ENCODE results near the gene SCYGR7.
"Not testable (repeated sequence)": the region's sequence is repeated elsewhere in the genome, so short reads cannot be mapped to it uniquely, and the experiment has no call there.

DNA sequence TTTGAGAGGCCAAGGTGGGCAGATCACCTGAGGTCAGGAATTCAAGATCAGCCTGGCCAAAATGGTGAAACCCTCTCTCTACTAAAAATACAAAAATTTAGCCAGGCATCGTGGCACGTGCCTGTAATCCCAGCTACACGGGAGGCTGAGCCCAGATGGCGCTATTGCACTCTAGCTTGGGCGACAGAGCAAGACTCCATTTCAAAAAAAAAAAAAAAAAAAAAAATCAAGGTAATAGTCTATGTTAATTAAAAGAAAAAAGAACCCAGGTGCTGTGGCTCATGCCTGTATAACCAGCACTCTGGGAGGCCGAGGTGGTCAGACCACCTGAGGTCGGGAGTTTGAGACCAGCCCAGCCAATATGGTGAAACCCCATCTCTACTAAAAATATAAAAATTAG lies 12.6 kb downstream of the SCYGR7 start:
- TF ChIP-seq, protein P1, sequence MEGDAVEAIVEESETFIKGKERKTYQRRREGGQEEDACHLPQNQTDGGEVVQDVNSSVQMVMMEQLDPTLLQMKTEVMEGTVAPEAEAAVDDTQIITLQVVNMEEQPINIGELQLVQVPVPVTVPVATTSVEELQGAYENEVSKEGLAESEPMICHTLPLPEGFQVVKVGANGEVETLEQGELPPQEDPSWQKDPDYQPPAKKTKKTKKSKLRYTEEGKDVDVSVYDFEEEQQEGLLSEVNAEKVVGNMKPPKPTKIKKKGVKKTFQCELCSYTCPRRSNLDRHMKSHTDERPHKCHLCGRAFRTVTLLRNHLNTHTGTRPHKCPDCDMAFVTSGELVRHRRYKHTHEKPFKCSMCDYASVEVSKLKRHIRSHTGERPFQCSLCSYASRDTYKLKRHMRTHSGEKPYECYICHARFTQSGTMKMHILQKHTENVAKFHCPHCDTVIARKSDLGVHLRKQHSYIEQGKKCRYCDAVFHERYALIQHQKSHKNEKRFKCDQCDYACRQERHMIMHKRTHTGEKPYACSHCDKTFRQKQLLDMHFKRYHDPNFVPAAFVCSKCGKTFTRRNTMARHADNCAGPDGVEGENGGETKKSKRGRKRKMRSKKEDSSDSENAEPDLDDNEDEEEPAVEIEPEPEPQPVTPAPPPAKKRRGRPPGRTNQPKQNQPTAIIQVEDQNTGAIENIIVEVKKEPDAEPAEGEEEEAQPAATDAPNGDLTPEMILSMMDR (IDR thresholded peaks at IDR 0.05; ENCODE audit: borderline replicate concordance, extremely low read depth, low read length, poor library complexity, severe bottlenecking) = peak; percentile 12
- TF ChIP-seq EZH2 (IDR thresholded peaks at IDR 0.05; ENCODE audit: borderline replicate concordance, low read depth, low read length, severe bottlenecking) = not testable (repeated sequence)

All from DND-41 (cell line).